ENCODE results near the gene DRD1.

- TF ChIP-seq, protein P1, sequence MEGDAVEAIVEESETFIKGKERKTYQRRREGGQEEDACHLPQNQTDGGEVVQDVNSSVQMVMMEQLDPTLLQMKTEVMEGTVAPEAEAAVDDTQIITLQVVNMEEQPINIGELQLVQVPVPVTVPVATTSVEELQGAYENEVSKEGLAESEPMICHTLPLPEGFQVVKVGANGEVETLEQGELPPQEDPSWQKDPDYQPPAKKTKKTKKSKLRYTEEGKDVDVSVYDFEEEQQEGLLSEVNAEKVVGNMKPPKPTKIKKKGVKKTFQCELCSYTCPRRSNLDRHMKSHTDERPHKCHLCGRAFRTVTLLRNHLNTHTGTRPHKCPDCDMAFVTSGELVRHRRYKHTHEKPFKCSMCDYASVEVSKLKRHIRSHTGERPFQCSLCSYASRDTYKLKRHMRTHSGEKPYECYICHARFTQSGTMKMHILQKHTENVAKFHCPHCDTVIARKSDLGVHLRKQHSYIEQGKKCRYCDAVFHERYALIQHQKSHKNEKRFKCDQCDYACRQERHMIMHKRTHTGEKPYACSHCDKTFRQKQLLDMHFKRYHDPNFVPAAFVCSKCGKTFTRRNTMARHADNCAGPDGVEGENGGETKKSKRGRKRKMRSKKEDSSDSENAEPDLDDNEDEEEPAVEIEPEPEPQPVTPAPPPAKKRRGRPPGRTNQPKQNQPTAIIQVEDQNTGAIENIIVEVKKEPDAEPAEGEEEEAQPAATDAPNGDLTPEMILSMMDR (IDR thresholded peaks at IDR 0.05) = no peak
- no peak for TF ChIP-seq POLR2A (IDR thresholded peaks at IDR 0.05)
Measured at GRCh38 chr5:175489693-175490443, 45.9 kb upstream of the DRD1 start.
